A673 (cell line): ENCODE data around the gene COIL. TPM values are rescaled to one million over a fixed set of nuclear protein-coding genes. Genes with fewer than 3 reads are reported as not detected.

Experiments
- BruUV-seq: library from RNA; stranded (reverse); fragments of 400-500 nt; replicated peaks from 2 replicates; lab custom pipeline; 2021; lab: Mats Ljungman, UMichigan
- CTCF ChIA-PET: fragments of 300-600 bp; sonication (Branson Sonifier 250); formaldehyde crosslinking; loops from one replicate; lab custom pipeline; 2022; ENCODE audit warnings: antibody characterized with exemption; lab: Charles Lee
- POLR2A ChIA-PET: fragments of 300-600 bp; sonication (Branson Sonifier 250); formaldehyde crosslinking; loops from one replicate; lab custom pipeline; 2022; ENCODE audit warnings: antibody characterized with exemption; ENCODE audit not compliant: low non-redundant PET; lab: Charles Lee
- DNase-seq: peaks from one replicate; pipeline ENCODE4 v3.0.0-alpha.2; 2015; ENCODE audit warnings: low spot score
- H3K27ac ChIP-seq: fragments of 200-600 bp; sonication (generic); 2 replicates; pipeline ENCODE4 v1.5.1; 2016; ENCODE audit warnings: mixed run types, low read depth, mild to moderate bottlenecking, mixed read lengths, antibody characterized with exemption, low read length; ENCODE audit not compliant: poor library complexity, severe bottlenecking
- H3K27me3 ChIP-seq: fragments of 200-600 bp; sonication (generic); replicated peaks from 2 replicates; pipeline ENCODE4 v1.6.1; 2017; ENCODE audit warnings: mixed run types, low read depth, mild to moderate bottlenecking, mixed read lengths, antibody characterized with exemption, low read length; ENCODE audit not compliant: insufficient read depth, poor library complexity
- H3K36me3 ChIP-seq: fragments of 200-600 bp; sonication (generic); 2 replicates; pipeline ENCODE4 v1.6.1; 2016; ENCODE audit warnings: mixed run types, mild to moderate bottlenecking, mixed read lengths, antibody characterized with exemption, low read length; ENCODE audit not compliant: insufficient read depth, poor library complexity, severe bottlenecking
- H3K4me1 ChIP-seq: fragments of 200-600 bp; sonication (generic); 2 replicates; pipeline ENCODE4 v1.6.1; 2017; ENCODE audit warnings: mixed run types, mild to moderate bottlenecking, mixed read lengths, antibody characterized with exemption, low read length; ENCODE audit not compliant: insufficient read depth, poor library complexity, severe bottlenecking
- H3K4me3 ChIP-seq: fragments of 200-600 bp; sonication (generic); 2 replicates; pipeline ENCODE4 v1.5.1; 2016; ENCODE audit warnings: low read depth, mixed run types, mild to moderate bottlenecking, mixed read lengths, low read length; ENCODE audit not compliant: poor library complexity, severe bottlenecking
- H3K9me3 ChIP-seq: fragments of 200-600 bp; sonication (generic); 2 replicates; pipeline ENCODE4 v1.6.1; 2016; ENCODE audit warnings: mixed run types, low read depth, mild to moderate bottlenecking, mixed read lengths, antibody characterized with exemption, low read length; ENCODE audit not compliant: poor library complexity, severe bottlenecking
- CTCF ChIP-seq: fragments of 300-800, 200-600 bp; sonication (generic); conservative IDR thresholded peaks from 2 replicates; pipeline ENCODE4 v1.5.1; 2017; ENCODE audit warnings: low read depth, mild to moderate bottlenecking, antibody characterized with exemption, low read length, moderate library complexity, mixed read lengths
- EZH2 ChIP-seq: fragments of 200-600 bp; sonication (generic); IDR thresholded peaks from 2 replicates; pipeline ENCODE4 v1.6.1; 2017; ENCODE audit warnings: borderline replicate concordance, low read depth, mild to moderate bottlenecking, mixed read lengths, antibody characterized with exemption, low read length; ENCODE audit not compliant: poor library complexity, severe bottlenecking
- intact Hi-C: fragments of 100-400 bp; cut with micrococcal nuclease; formaldehyde crosslinking; loops from one replicate; pipeline ENCODE4 v1.10.0; 2022; ENCODE audit not compliant: unreplicated experiment
- total RNA-seq: library from RNA; stranded (reverse); gene quantifications from 2 replicates; pipeline ENCODE4 v1.2.3, GENCODE V29; 2021

COIL gene
- total RNA-seq, 1 experiment from 2014 or later = 23.2 TPM

GRCh38 chr17:57004944-57005579 lies 44.2 kb upstream of the COIL start:
- no TSS peak for BruUV-seq
- no peaks in the 10 kb centered on the region for H3K36me3 ChIP-seq
- ChIA-PET CTCF (no interaction called here), POLR2A (no interaction called here)
- H3K4me3 ChIP-seq = no peak overlapping the region
- TF ChIP-seq EZH2 (no peak), CTCF (peak; percentile 41)
- DNase-seq = no peak
- no peaks in the 10 kb centered on the region for H3K4me1 ChIP-seq
- H3K9me3 ChIP-seq = no peaks in the 10 kb centered on the region
- no peak overlapping the region for H3K27ac ChIP-seq
- intact Hi-C loops = no loop called here
- no peaks in the 10 kb centered on the region for H3K27me3 ChIP-seq

GRCh38 chr17:57002904-57003303 lies 42.1 kb upstream of the COIL start:
- no TSS peak for BruUV-seq
- Histone ChIP-seq H3K4me1 (no peaks in the 10 kb centered on the region), H3K27ac (no peak overlapping the region), H3K27me3 (no peaks in the 10 kb centered on the region), H3K4me3 (no peak overlapping the region), H3K36me3 (no peaks in the 10 kb centered on the region), H3K9me3 (no peaks in the 10 kb centered on the region)
- intact Hi-C loops = no loop called here
- no peak for DNase-seq
- ChIA-PET POLR2A (no interaction called here), CTCF (no interaction called here)
- TF ChIP-seq CTCF = no peak
- no peak for TF ChIP-seq EZH2

GRCh38 chr17:57001541-57001940 lies 40.7 kb upstream of the COIL start:
- no TSS peak for BruUV-seq
- H3K36me3 ChIP-seq = no peaks in the 10 kb centered on the region
- CTCF ChIA-PET = no interaction called here
- POLR2A ChIA-PET = no interaction called here
- H3K27ac ChIP-seq = no peak overlapping the region
- no peaks in the 10 kb centered on the region for H3K9me3 ChIP-seq
- H3K4me1 ChIP-seq = no peaks in the 10 kb centered on the region
- DNase-seq = no peak
- H3K4me3 ChIP-seq = no peak overlapping the region
- H3K27me3 ChIP-seq = no peaks in the 10 kb centered on the region
- intact Hi-C loops = no loop called here
- TF ChIP-seq EZH2 (no peak), CTCF (no peak)
